ENCODE measurements around the gene BORCS5. TPM values are rescaled to one million over a fixed set of nuclear protein-coding genes. Genes with fewer than 3 reads are reported as not detected.
A peak's percentile ranks its signal among the peaks of the same experiment; 100 is the strongest.

BORCS5 gene
- total RNA-seq, 1 experiment from 2014 or later = 13.9 TPM

GRCh38 chr12:12398026-12398859 is 41.4 kb downstream of the BORCS5 start:
- no peaks in the 10 kb centered on the region for H4K20me1 ChIP-seq (ENCODE audit: control insufficient read depth, insufficient read depth, insufficient read length)
- H3K4ac ChIP-seq (ENCODE audit: low read depth, low read length) = no peak overlapping the region
- no peaks in the 10 kb centered on the region for H3K9me3 ChIP-seq (ENCODE audit: control insufficient read depth, low read depth, low read length)
- H3K27ac ChIP-seq (ENCODE audit: insufficient read length, low read depth, low read length) = no peak overlapping the region
- no peak overlapping the region for H2BK120ac ChIP-seq (ENCODE audit: low read depth, low read length, poor library complexity, severe bottlenecking)
- Mint-ChIP-seq H3K27ac (peak overlapping the region in 2 of 3 experiments; percentile 1 to 2; a peak in 5 of 7 replicates), H3K4me3 (no peak overlapping the region), H3K36me3 (ENCODE audit: insufficient read depth in 1 of 3, low read depth in 3 of 3) (peaks cover 2 to 14% (median 4%) of the 10 kb centered on the region in 3 experiments; a peak in 6 of 7 replicates), H3K27me3 (ENCODE audit: low read depth) (no peaks in the 10 kb centered on the region), H3K9me3 (peaks cover 2 to 3% of the 10 kb centered on the region in 2 experiments; a peak in 1 of 5 replicates), H3K4me1 (peaks cover 43 to 45% of the 10 kb centered on the region in 2 experiments)
- H2BK20ac ChIP-seq (ENCODE audit: low read depth, low read length, poor library complexity, severe bottlenecking) = no peak overlapping the region
- H3K23me2 ChIP-seq (ENCODE audit: insufficient read length, low read depth, low read length, poor library complexity, severe bottlenecking) = no peaks in the 10 kb centered on the region
- H4K5ac ChIP-seq (ENCODE audit: insufficient read length, low read depth, low read length) = no peak overlapping the region
- H2BK12ac ChIP-seq (ENCODE audit: insufficient read length, low read depth, low read length) = no peak overlapping the region
- no peak overlapping the region for H3K9ac ChIP-seq (ENCODE audit: extremely low read depth, insufficient read length, low read length)
- no peak overlapping the region for H3K23ac ChIP-seq (ENCODE audit: insufficient read length, low read depth, low read length)
- H2AFZ ChIP-seq (ENCODE audit: low read length) = no peak overlapping the region
- DNase-seq = no peak
- peaks cover 8% of the 10 kb centered on the region; the same call in 1 of the 2 replicates for H3K4me1 ChIP-seq (ENCODE audit: insufficient read depth, low read length)
- TF ChIP-seq CTCF (conservative IDR thresholded peaks at IDR 0.05) = peak; percentile 16; the same call in 2 of the 3 replicates
- no CpG with 5 or more reads among the region's 7 CpGs for WGBS (ENCODE audit: extremely low coverage, insufficient read length, low lambda C conversion rate)
- no peak overlapping the region for H3K18ac ChIP-seq (ENCODE audit: insufficient read length, low read depth, low read length)
- H3K14ac ChIP-seq (ENCODE audit: insufficient read depth, low read length) = no peak overlapping the region
- H4K8ac ChIP-seq (replicated peaks; ENCODE audit: insufficient read length, low read depth, low read length) = no peak overlapping the region
- H3T11ph ChIP-seq (ENCODE audit: low read length) = no peak overlapping the region
- no peak overlapping the region for H3K56ac ChIP-seq (ENCODE audit: insufficient read length, low read depth, low read length)
- H4K91ac ChIP-seq (ENCODE audit: insufficient read length, low read depth, low read length) = no peak overlapping the region
- no peak overlapping the region for H2BK15ac ChIP-seq (ENCODE audit: low read depth, low read length)
- H3K79me2 ChIP-seq (ENCODE audit: insufficient read depth, low read length) = no peaks in the 10 kb centered on the region
- no peak overlapping the region for H2BK5ac ChIP-seq (ENCODE audit: insufficient read length, low read length)
- no peak overlapping the region for H3K4me2 ChIP-seq (ENCODE audit: insufficient read depth, insufficient read length, low read length)
- H3K79me1 ChIP-seq (ENCODE audit: insufficient read depth, low read depth, low read length, poor library complexity, severe bottlenecking) = no peaks in the 10 kb centered on the region
- no peaks in the 10 kb centered on the region for H3K27me3 ChIP-seq (ENCODE audit: insufficient read depth, low read length)
- no peak overlapping the region for H2AK5ac ChIP-seq (ENCODE audit: insufficient read length, low read length)

Data from H9 (cell line).